ENCODE results near the gene BAK1. TPM values are rescaled to one million over a fixed set of nuclear protein-coding genes. Genes with fewer than 3 reads are reported as not detected.
"Not testable (repeated sequence)": the region's sequence is repeated elsewhere in the genome, so short reads cannot be mapped to it uniquely, and the experiment has no call there.

BAK1 gene
- total RNA-seq, 1 donor = 30.7 TPM

DNA sequence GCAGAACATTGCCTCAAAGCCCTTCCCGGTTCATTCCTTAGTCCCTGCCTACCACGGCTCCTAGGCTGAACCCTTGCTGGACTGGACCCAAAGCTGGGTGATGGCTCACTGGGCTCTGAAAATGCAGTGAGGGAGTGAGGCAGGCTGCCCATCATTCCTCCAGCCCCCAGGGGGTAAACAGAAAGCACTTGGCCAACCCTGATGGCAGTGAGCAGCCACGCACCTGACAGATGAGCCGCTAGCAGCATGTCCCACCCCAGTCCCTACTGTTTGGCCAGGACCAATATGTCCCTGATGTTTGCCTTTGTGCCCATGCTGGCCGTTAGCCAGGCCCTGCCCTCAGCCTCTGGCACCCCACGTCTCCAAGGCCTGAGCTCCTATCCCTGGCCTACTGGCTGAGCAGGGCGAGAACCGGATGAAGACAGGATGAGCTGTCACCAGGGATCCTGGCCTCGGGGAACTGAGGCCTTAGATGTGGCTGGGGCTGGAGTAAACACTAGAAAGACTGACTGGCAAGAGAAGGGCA, 19.4 kb upstream of the BAK1 start:
- no peak for DNase-seq (ENCODE audit: low read depth)

DNA sequence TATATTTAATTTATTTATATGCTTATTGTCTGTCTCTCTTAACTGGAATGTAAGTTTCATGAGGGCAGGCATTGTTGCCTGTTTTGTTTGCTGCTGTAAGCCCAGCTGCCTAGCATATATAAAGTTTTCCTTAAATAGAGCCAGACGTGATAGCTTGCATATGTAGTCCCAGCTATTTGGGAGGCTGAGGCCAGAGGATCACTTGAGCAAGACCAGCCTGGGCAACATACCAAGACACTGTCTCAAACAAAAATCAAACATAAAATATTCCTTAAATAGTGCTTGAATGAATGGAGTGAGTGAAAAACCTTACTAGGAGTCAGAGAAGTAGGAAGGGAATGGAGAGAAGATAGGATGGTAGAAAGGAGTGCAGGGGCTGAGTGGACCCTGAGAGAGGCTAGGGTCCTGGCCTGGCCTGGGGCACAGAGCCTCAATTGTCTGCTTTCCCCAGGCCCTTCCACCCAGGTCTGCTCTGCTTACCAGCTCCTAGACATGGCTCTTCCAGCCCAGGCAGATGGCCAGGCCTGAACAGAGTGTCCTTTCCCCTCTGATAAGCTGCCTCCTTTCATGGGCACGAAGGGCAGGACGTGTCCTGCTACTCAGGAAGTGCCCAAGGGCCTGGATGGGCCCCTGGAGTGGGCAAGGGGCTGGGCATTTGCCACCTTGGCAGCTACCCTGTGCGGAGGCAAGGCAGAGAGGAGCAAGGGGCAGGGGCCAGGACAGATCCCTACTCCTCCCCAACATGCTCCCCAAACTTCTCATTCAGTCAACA, 17.7 kb upstream of the BAK1 start:
- TF ChIP-seq, protein P1, sequence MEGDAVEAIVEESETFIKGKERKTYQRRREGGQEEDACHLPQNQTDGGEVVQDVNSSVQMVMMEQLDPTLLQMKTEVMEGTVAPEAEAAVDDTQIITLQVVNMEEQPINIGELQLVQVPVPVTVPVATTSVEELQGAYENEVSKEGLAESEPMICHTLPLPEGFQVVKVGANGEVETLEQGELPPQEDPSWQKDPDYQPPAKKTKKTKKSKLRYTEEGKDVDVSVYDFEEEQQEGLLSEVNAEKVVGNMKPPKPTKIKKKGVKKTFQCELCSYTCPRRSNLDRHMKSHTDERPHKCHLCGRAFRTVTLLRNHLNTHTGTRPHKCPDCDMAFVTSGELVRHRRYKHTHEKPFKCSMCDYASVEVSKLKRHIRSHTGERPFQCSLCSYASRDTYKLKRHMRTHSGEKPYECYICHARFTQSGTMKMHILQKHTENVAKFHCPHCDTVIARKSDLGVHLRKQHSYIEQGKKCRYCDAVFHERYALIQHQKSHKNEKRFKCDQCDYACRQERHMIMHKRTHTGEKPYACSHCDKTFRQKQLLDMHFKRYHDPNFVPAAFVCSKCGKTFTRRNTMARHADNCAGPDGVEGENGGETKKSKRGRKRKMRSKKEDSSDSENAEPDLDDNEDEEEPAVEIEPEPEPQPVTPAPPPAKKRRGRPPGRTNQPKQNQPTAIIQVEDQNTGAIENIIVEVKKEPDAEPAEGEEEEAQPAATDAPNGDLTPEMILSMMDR (IDR thresholded peaks at IDR 0.05; ENCODE audit: insufficient read depth, low read depth, low read length) = no peak
- DNase-seq (ENCODE audit: low read depth) = no peak
- H3K4me3 ChIP-seq (ENCODE audit: low read depth, low read length) = no peak overlapping the region

More for the DNA sequence above, 19.4 kb upstream of the BAK1 start:
- TF ChIP-seq, protein P1 (IDR thresholded peaks at IDR 0.05; ENCODE audit: insufficient read depth, low read depth, low read length) = no peak
- H3K4me3 ChIP-seq (ENCODE audit: low read depth, low read length) = no peak overlapping the region

DNA sequence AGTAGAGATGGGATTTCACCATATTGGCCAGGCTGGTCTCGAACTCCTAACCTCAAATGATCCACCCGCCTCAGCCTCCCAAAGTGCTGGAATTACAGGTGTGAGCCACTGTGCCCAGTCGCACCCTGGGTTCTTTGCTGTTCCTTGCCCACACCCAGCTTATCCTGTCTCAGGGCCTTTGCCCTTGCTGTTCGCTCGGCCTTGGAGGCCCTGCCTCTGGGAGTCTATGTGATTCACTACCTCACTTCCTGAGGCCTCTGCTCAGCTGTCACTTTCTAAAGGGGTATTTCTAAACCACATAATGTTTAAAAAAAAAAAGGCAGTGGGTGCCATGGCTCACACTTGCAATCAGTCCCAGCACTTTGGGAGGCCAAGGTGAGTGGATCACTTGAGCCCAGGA, 16.8 kb upstream of the BAK1 start:
- not testable (repeated sequence) for H3K4me3 ChIP-seq (ENCODE audit: low read depth, low read length); DNase-seq (ENCODE audit: low read depth)

DNA sequence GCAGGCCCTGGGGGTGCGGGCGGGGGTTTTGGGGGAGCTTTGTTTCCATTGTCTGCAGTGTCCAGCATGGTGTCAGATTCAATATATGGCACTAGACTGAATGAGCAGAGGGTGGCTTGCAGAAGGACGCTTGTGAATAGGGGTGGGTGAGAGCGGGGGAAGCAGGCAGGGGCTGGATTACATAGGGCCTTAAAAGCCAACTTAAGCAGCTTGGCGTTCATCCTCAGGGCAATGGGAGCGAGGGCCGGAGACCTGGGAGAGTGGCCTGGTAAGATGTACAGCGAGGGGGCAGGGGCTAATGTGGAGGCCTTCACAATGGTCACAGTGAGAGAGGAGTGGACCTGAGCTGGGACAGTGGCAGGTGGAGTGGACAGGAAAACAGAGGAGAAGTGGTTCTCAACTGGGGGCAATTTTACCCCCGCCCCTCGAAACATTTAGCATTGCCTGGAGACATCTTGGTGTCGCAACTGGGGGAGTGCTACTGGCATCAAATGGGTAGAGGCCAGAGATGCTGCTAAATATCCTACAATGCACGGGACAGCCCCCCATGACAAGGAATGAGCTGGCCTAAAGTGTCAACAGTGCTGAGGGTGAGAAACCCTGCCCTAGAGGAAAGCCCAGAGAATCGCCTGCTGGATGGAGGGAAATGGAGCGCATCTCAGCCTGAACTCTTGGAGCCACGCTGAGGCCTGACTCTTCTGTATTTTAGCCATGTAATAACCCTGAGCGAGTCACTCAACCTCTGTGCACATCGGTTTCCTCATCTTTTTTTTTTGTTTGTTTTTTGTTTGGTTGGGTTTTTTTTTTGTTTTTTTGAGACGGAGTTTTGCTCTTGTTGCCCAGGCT, 15.1 kb upstream of the BAK1 start:
- DNase-seq (ENCODE audit: low read depth) = no peak
- no peak overlapping the region for H3K4me3 ChIP-seq (ENCODE audit: low read depth, low read length)
- TF ChIP-seq, protein P1 (IDR thresholded peaks at IDR 0.05; ENCODE audit: insufficient read depth, low read depth, low read length) = no peak

DNA sequence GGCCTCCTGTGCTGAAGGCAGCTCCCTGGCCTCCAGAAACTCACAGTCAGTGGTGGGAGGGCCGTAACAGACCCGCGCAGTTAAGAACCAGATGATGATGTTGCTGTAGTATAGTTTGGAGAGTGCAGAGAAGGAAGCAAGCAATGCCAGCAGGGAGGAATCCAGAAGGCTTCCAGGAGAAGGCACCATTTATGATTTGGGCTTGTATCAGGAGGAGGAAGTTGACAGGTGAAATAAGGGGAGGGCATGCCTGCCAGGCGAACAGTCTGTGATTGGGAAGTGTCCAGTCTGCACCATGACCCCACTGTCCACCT, 13.3 kb upstream of the BAK1 start:
- no peak overlapping the region for H3K4me3 ChIP-seq (ENCODE audit: low read depth, low read length)
- no peak for DNase-seq (ENCODE audit: low read depth)
- TF ChIP-seq, protein P1 (IDR thresholded peaks at IDR 0.05; ENCODE audit: insufficient read depth, low read depth, low read length) = no peak

DNA sequence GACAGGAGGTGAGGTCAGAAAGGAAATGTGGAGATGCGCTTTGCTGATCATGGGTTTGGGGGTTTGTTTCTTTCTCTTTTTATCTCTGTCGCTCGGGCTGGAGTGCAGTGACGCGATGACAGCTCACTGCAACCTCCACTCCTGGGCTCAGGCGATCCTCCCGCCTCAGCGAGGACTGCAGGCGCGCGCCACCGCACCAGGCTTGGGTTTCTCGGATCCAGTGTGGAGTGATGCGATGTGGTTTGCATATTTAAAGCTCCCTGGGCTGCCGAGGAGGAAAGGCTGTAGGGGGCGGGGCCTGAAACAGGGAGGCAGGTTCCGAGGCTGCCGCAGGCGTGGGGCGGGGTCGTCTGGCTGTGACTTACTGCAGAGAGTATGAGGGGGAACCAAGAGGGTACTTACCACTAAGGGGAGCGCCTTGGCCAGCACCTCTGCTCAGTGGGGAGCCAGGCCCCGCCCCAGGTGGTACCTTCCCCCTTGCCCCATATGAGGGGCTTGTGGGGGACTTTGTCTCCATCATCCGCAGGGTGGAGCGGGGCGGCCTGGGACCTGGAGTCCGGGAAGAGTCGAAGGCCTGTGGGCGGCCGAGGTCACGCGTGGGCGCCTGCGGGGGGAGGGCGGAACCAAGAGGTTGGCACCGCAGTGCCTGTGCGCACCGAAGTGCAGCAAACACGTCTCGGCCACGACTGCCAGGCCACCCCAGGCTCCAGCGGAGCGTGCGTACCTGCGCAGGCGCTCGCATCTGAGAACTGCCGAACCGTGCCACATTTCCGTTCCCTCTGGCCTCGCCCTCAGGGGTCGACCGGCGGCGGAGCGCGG, 12.7 kb upstream of the BAK1 start:
- DNase-seq (ENCODE audit: low read depth) = no peak
- no peak overlapping the region for H3K4me3 ChIP-seq (ENCODE audit: low read depth, low read length)
- TF ChIP-seq, protein P1 (IDR thresholded peaks at IDR 0.05; ENCODE audit: insufficient read depth, low read depth, low read length) = no peak

DNA sequence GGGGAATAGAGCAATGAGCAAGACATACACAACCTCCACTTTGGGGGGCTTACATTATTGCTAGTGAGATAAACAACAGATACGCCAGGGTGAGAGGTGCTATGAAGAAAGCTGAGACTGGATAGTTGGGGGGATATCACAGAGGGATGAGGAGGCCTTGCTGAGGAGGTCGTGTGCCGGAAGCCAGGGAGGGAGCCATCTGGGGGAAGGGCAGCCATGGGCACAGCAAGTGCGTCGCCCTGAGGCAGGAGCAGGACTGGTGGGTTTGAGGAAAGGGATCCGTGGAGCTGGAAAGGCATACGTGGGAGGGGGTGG, 12.2 kb upstream of the BAK1 start:
- TF ChIP-seq, protein P1 (IDR thresholded peaks at IDR 0.05; ENCODE audit: insufficient read depth, low read depth, low read length) = no peak
- no peak overlapping the region for H3K4me3 ChIP-seq (ENCODE audit: low read depth, low read length)
- no peak for DNase-seq (ENCODE audit: low read depth)
